Measurements from ENCODE around the gene AFF4. TPM values are rescaled to one million over a fixed set of nuclear protein-coding genes. Genes with fewer than 3 reads are reported as not detected.

AFF4 gene
- total and polyA plus RNA-seq, 2 experiments from 2014 or later = 31.3 to 46.3 TPM

DNA sequence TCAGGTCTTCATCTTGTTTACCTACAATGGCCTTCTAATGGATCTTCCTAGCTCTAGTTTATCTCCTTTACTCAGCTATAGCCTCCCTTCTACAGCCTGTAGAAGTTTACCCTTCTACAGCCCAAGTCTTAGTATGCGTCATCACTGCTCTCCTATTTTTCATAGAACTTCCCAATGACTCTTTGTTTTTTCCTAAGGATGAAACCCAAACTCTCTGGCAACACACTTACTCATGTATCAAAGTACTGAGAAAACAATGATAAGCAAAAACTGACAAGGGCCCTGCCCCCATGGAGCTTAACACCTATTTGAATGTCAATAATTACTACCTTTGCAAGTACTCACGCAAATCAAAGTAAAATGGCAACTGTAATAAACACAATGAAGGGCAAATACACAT is 56.3 kb downstream of the AFF4 start:
- H3K79me2 ChIP-seq (replicated peaks; ENCODE audit: insufficient read depth) = peaks cover 20% of the 10 kb centered on the region; the same call in 1 of the 2 replicates
- 0 out of 2 replicates have a peak, but pooled peaks cover 16% of the 10 kb centered on the region for H4K20me1 ChIP-seq (replicated peaks; ENCODE audit: insufficient read depth)
- 0 out of 2 replicates have a peak overlapping the region, but pooled peaks have one; percentile 11 for H3K27ac Mint-ChIP-seq

More for the DNA sequence above, 56.3 kb downstream of the AFF4 start:
- TF ChIP-seq JUNB (IDR thresholded peaks at IDR 0.05; ENCODE audit: unreplicated experiment) (no peak), EZH2phosphoT487 (IDR thresholded peaks at IDR 0.05; ENCODE audit: unreplicated experiment) (no peak), ZNF114 (CRISPR knock-in tag; IDR thresholded peaks at IDR 0.05) (no peak), STAT1 (IDR thresholded peaks at IDR 0.05; ENCODE audit: unreplicated experiment) (no peak), CREB1 (CRISPR knock-in tag; IDR thresholded peaks at IDR 0.05; ENCODE audit: low read depth) (no peak), NANOG (IDR thresholded peaks at IDR 0.05; ENCODE audit: borderline replicate concordance) (no peak), POLR2AphosphoS5 (IDR thresholded peaks at IDR 0.05; ENCODE audit: low read depth) (no peak), EZH2 (IDR thresholded peaks at IDR 0.05; ENCODE audit: low read depth, unreplicated experiment) (no peak), ZNF331 (CRISPR knock-in tag; IDR thresholded peaks at IDR 0.05; ENCODE audit: low read depth) (no peak)
- TF ChIP-seq, protein P1, sequence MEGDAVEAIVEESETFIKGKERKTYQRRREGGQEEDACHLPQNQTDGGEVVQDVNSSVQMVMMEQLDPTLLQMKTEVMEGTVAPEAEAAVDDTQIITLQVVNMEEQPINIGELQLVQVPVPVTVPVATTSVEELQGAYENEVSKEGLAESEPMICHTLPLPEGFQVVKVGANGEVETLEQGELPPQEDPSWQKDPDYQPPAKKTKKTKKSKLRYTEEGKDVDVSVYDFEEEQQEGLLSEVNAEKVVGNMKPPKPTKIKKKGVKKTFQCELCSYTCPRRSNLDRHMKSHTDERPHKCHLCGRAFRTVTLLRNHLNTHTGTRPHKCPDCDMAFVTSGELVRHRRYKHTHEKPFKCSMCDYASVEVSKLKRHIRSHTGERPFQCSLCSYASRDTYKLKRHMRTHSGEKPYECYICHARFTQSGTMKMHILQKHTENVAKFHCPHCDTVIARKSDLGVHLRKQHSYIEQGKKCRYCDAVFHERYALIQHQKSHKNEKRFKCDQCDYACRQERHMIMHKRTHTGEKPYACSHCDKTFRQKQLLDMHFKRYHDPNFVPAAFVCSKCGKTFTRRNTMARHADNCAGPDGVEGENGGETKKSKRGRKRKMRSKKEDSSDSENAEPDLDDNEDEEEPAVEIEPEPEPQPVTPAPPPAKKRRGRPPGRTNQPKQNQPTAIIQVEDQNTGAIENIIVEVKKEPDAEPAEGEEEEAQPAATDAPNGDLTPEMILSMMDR (conservative IDR thresholded peaks at IDR 0.05; ENCODE audit: low read depth in 2 of 2) = no peak
- TF ChIP-seq, protein P2, sequence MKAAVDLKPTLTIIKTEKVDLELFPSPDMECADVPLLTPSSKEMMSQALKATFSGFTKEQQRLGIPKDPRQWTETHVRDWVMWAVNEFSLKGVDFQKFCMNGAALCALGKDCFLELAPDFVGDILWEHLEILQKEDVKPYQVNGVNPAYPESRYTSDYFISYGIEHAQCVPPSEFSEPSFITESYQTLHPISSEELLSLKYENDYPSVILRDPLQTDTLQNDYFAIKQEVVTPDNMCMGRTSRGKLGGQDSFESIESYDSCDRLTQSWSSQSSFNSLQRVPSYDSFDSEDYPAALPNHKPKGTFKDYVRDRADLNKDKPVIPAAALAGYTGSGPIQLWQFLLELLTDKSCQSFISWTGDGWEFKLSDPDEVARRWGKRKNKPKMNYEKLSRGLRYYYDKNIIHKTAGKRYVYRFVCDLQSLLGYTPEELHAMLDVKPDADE (IDR thresholded peaks at IDR 0.05) = no peak
- TF ChIP-seq, protein P3, sequence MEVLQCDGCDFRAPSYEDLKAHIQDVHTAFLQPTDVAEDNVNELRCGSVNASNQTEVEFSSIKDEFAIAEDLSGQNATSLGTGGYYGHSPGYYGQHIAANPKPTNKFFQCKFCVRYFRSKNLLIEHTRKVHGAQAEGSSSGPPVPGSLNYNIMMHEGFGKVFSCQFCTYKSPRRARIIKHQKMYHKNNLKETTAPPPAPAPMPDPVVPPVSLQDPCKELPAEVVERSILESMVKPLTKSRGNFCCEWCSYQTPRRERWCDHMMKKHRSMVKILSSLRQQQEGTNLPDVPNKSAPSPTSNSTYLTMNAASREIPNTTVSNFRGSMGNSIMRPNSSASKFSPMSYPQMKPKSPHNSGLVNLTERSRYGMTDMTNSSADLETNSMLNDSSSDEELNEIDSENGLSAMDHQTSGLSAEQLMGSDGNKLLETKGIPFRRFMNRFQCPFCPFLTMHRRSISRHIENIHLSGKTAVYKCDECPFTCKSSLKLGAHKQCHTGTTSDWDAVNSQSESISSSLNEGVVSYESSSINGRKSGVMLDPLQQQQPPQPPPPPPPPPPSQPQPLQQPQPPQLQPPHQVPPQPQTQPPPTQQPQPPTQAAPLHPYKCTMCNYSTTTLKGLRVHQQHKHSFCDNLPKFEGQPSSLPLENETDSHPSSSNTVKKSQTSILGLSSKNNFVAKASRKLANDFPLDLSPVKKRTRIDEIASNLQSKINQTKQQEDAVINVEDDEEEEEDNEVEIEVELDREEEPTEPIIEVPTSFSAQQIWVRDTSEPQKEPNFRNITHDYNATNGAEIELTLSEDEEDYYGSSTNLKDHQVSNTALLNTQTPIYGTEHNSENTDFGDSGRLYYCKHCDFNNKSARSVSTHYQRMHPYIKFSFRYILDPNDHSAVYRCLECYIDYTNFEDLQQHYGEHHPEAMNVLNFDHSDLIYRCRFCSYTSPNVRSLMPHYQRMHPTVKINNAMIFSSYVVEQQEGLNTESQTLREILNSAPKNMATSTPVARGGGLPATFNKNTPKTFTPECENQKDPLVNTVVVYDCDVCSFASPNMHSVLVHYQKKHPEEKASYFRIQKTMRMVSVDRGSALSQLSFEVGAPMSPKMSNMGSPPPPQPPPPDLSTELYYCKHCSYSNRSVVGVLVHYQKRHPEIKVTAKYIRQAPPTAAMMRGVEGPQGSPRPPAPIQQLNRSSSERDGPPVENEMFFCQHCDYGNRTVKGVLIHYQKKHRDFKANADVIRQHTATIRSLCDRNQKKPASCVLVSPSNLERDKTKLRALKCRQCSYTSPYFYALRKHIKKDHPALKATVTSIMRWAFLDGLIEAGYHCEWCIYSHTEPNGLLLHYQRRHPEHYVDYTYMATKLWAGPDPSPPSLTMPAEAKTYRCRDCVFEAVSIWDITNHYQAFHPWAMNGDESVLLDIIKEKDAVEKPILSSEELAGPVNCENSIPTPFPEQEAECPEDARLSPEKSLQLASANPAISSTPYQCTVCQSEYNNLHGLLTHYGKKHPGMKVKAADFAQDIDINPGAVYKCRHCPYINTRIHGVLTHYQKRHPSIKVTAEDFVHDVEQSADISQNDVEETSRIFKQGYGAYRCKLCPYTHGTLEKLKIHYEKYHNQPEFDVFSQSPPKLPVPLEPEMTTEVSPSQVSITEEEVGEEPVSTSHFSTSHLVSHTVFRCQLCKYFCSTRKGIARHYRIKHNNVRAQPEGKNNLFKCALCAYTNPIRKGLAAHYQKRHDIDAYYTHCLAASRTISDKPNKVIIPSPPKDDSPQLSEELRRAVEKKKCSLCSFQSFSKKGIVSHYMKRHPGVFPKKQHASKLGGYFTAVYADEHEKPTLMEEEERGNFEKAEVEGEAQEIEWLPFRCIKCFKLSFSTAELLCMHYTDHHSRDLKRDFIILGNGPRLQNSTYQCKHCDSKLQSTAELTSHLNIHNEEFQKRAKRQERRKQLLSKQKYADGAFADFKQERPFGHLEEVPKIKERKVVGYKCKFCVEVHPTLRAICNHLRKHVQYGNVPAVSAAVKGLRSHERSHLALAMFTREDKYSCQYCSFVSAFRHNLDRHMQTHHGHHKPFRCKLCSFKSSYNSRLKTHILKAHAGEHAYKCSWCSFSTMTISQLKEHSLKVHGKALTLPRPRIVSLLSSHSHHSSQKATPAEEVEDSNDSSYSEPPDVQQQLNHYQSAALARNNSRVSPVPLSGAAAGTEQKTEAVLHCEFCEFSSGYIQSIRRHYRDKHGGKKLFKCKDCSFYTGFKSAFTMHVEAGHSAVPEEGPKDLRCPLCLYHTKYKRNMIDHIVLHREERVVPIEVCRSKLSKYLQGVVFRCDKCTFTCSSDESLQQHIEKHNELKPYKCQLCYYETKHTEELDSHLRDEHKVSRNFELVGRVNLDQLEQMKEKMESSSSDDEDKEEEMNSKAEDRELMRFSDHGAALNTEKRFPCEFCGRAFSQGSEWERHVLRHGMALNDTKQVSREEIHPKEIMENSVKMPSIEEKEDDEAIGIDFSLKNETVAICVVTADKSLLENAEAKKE (CRISPR knock-in tag; IDR thresholded peaks at IDR 0.05) = no peak
- TF ChIP-seq, protein P4, sequence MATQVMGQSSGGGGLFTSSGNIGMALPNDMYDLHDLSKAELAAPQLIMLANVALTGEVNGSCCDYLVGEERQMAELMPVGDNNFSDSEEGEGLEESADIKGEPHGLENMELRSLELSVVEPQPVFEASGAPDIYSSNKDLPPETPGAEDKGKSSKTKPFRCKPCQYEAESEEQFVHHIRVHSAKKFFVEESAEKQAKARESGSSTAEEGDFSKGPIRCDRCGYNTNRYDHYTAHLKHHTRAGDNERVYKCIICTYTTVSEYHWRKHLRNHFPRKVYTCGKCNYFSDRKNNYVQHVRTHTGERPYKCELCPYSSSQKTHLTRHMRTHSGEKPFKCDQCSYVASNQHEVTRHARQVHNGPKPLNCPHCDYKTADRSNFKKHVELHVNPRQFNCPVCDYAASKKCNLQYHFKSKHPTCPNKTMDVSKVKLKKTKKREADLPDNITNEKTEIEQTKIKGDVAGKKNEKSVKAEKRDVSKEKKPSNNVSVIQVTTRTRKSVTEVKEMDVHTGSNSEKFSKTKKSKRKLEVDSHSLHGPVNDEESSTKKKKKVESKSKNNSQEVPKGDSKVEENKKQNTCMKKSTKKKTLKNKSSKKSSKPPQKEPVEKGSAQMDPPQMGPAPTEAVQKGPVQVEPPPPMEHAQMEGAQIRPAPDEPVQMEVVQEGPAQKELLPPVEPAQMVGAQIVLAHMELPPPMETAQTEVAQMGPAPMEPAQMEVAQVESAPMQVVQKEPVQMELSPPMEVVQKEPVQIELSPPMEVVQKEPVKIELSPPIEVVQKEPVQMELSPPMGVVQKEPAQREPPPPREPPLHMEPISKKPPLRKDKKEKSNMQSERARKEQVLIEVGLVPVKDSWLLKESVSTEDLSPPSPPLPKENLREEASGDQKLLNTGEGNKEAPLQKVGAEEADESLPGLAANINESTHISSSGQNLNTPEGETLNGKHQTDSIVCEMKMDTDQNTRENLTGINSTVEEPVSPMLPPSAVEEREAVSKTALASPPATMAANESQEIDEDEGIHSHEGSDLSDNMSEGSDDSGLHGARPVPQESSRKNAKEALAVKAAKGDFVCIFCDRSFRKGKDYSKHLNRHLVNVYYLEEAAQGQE (IDR thresholded peaks at IDR 0.05; ENCODE audit: unreplicated experiment) = no peak
- peaks cover 7% of the 10 kb centered on the region; the same call in 2 of the 3 replicates for H3K36me3 Mint-ChIP-seq (ENCODE audit: low read depth)
- H3K4me3 Mint-ChIP-seq = no peak overlapping the region
- Histone ChIP-seq H3K27me3 (ENCODE audit: insufficient read depth) (no peaks in the 10 kb centered on the region), H2AFZ (no peak overlapping the region), H3K4me1 (ENCODE audit: insufficient read depth) (no peaks in the 10 kb centered on the region), H3K27ac (ENCODE audit: low read depth) (no peak overlapping the region), H3K36me3 (ENCODE audit: insufficient read depth) (no peaks in the 10 kb centered on the region), H3F3A (replicated peaks; ENCODE audit: low read depth) (no peaks in the 10 kb centered on the region), H3K9me2 (ENCODE audit: insufficient read depth) (no peaks in the 10 kb centered on the region), H3K4me3 (no peak overlapping the region), H3K4me2 (no peak overlapping the region)
- H3K4me1 Mint-ChIP-seq = peaks cover 8% of the 10 kb centered on the region; the same call in 2 of the 3 replicates
- ATAC-seq (no peak), DNase-seq (ENCODE audit: low spot score) (no peak)
- H3K9me3 Mint-ChIP-seq = no peaks in the 10 kb centered on the region
- peaks cover 2% of the 10 kb centered on the region for H3K27me3 Mint-ChIP-seq (ENCODE audit: insufficient read depth, low read depth, poor library complexity)

Measured in GM23338 (cell line).